Measurements from ENCODE around the gene COX5A.

GRCh38 chr15:74983725-74984231 is 45.9 kb upstream of the COX5A start:
- TF ChIP-seq CTCF (IDR thresholded peaks at IDR 0.05): no peak
- TF ChIP-seq POLR2A (IDR thresholded peaks at IDR 0.05): no peak
